HG02943 (cell line): ENCODE data around the gene RHBDL1.
A peak's percentile ranks its signal among the peaks of the same experiment; 100 is the strongest.

Experiments used
- ATAC-seq: cut with Tn5 transposase; IDR thresholded peaks from one replicate; pipeline ENCODE4 v1.9.1; 2021; ENCODE audit warnings: mild to moderate bottlenecking, low read depth, moderate library complexity; ENCODE audit not compliant: unreplicated experiment

RHBDL1 gene

GRCh38 chr16:636206-637080 is 39.0 kb upstream of the RHBDL1 start, which contains the start of gene METTL26:
Gene METTL26 (minus strand): TSS chr16:636305. CDS start chr16:636290, 15 bp downstream.
- ATAC-seq, result peak; percentile 53

GRCh38 chr16:637081-638018 is 38.1 kb upstream of the RHBDL1 start:
- ATAC-seq, result no peak

- ATAC-seq, result no peak
Measured at GRCh38 chr16:638034-638543, 37.4 kb upstream of the RHBDL1 start.

GRCh38 chr16:638836-639235 is 36.6 kb upstream of the RHBDL1 start:
- no peak for ATAC-seq

- ATAC-seq, result no peak
Measured at GRCh38 chr16:640614-641013, 34.9 kb upstream of the RHBDL1 start.

- ATAC-seq, result no peak
Measured at GRCh38 chr16:641326-642188, 33.9 kb upstream of the RHBDL1 start, which contains the start of gene MCRIP2. Gene MCRIP2 (plus strand): TSS chr16:641828. CDS start chr16:641992, 164 bp downstream.

- no peak for ATAC-seq
Measured at GRCh38 chr16:642189-643049, 33.1 kb upstream of the RHBDL1 start.

- ATAC-seq, result no peak
Measured at GRCh38 chr16:643050-643368, 32.5 kb upstream of the RHBDL1 start.

- no peak for ATAC-seq
Measured at GRCh38 chr16:644556-644955, 30.9 kb upstream of the RHBDL1 start.

- ATAC-seq, result no peak
Measured at GRCh38 chr16:645852-646678, 29.4 kb upstream of the RHBDL1 start.

- ATAC-seq, result no peak
Measured at GRCh38 chr16:646679-647172, 28.7 kb upstream of the RHBDL1 start.

GRCh38 chr16:647173-647902 is 28.1 kb upstream of the RHBDL1 start:
- ATAC-seq, result no peak

GRCh38 chr16:648071-648780 is 27.2 kb upstream of the RHBDL1 start:
- no peak for ATAC-seq

- peak; percentile 70 for ATAC-seq
Measured at GRCh38 chr16:648781-649589, 26.5 kb upstream of the RHBDL1 start, which contains the start of gene WDR90. Gene WDR90 (plus strand): TSS chr16:649365. CDS start chr16:649417, 52 bp downstream.

- peak; percentile 8 for ATAC-seq
Measured at GRCh38 chr16:649631-650030, 25.8 kb upstream of the RHBDL1 start.

- no peak for ATAC-seq
Measured at GRCh38 chr16:651844-652243, 23.6 kb upstream of the RHBDL1 start.
